ENCODE data around the gene CLIC5.

CLIC5 gene

GRCh38 chr6:45835721-45836437 is 179.8 kb downstream of the CLIC5 start:
- no peak for DNase-seq

GRCh38 chr6:45832063-45832462 is 183.6 kb downstream of the CLIC5 start:
- DNase-seq, result no peak
